HG03571 (cell line): Measurements from ENCODE around the gene USP15.

Source experiments
- ATAC-seq: cut with Tn5 transposase; IDR thresholded peaks from one replicate; pipeline ENCODE4 v1.9.1; 2021; ENCODE audit not compliant: unreplicated experiment

USP15 gene

DNA sequence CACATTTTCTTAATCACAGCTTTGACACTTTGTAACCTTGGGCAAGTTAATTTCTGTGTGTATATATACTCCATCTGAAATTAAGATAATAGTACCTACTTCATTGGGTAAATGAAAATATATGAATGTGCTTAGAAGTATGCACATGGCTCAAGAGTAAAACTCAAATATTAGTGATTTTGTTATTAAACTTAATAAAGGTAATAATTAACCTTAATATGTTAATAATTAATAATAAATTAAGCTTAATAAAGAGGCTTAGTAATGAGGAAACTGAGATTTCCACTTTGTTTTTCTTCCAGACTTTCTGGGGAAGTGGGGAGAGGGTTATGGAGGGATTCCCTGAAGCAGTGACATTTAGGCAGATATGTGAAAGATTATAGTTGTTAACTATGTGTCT is 19.8 kb downstream of the USP15 start:
- no peak for ATAC-seq

DNA sequence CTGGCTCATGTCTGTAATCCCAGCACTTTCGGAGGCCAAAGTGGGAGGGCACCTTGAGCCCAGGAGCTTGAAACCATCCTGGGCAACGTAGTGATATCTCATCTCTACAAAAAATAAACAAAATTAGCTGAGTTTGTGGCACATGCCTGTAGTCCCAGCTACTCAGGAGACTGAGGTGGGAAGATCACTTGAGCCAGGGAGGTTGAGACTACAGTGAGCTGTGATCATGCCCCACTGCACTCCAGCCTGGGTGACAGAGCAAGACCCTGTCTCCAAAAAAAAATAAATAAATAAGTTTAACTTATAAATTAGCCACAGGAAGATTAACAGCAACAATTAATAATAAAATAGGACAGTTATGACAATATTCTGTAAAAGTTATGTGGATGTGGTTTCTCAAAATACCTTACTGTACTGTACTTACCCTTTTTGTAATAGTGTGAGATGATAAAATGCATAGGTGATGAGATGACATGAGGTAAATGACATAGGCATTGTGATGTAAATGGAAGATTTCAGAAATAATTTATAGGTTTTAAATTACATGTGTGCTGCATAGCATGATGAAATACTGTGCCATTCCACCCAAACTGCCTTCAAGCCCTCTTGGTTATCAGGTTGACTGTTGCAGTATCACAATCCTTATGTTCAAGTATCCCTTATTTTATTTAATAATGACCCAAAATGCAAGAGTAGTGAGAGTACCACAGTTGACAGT is 22.0 kb downstream of the USP15 start:
- no peak for ATAC-seq

DNA sequence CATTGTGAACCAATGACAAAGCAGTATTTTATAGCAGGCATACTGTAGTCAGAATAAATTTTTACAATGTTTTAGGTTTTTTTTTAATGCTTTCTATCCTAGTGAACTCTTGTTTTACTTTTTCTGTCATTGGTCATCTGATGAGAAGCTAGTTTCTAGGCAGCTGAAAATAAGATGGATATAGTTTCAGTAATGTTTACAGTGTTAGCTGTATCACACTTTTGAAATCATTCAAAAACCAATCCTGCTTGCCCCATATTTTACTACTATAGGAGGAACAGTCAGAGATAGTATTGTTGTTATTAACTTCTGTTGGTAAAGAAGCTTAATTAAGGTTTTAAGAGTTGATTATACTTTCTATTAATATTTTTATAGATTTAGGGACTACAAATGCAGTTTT is 24.5 kb downstream of the USP15 start:
- ATAC-seq: no peak

DNA sequence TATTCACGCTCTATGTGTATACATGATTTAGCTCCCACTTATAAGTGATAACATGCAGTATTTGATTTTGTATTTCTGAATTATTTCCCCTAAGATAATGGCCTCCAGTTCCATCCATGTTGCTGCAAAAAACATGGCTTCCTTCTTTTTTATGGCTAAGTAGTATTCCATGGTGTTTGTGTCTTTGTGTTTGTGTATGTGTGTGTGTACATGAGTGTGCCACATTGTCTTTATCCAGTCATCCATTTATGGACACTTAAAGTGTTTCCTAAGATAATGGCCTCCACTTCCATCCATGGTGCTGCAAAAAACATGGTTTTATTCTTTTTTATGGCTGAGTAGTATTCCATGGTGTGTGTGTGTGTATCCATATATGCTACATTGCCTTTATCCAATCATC is 25.1 kb downstream of the USP15 start:
- no peak for ATAC-seq

DNA sequence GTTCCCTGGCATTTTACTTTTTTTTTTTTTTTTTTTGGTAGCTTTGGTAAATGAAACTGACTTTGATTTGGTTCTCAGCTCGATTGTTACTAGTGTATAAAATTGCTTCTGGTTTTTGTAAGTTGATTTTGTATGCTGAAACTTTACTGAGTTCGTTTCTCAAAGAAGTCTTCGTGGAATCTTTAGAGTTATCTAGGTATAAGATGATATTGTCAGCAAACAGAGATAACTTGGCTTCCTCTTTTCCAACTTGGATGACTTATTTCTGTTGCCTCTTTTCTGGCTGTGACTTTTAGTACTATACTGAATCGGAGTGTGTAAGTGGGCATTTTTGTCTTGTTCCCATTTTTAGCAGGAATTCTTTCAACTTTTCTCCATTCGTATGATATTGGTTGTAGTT is 28.1 kb downstream of the USP15 start:
- no peak for ATAC-seq

DNA sequence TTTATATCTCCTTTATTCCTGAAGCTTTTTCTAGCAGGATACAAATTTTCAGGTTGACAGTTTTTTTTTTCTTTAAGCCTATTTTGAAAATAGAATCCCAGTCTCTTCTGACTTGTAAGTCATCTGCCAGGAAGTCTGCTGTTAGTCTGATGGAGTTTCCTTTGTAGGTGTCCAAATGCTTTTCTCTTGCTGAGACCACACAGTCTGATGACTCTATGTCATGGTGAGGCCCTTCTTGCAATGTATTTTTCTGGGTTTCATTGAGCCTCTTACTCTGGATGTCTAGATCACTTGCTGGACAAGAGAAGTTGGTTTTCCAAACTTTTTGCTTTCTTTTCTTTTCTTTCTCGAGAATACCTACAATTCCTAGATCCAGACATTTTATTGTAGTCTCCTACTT is 30.6 kb downstream of the USP15 start:
- ATAC-seq: no peak

DNA sequence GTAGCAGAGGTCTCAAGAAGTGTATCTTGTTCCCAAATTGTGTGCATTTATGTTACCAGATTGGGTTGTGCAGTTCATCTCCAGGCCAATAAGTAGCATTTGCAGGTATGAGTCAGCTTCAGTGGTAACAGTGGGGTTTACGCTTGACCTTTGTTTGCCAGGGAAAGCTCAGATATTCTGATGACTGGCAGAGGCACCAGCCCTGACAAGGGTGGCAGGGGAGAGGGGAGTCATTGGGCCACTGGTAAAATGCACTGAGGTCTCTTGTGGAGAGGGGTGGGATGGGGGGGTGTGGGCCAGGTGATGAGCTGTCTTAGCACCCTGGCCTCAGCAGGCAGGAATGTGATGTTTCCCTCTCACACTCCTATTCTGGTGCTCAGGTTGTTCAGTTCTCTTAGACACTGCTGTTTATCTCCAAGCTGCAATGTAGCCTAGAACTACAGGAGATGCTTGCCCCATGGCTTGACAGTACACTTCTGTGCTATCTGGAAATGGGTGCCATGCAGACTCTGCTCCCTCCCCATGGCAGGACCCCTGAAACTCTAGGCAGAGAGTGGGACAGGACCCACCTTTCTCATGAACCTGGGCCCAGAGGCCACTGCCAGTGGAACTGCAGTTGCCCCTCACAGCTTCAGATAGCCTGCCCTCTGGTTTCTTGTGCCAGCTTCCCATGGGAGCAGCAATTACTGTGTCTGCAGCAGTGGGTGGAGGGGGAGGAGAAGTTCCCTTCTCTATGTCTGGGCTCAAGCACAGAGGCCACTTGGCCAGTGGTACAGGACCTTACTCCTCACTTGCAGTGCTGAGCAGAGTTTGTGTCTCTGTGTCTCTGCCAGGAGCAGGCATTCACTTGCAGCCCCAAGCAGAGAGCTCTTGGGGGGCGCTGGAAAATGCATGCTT is 31.9 kb downstream of the USP15 start:
- no peak for ATAC-seq

DNA sequence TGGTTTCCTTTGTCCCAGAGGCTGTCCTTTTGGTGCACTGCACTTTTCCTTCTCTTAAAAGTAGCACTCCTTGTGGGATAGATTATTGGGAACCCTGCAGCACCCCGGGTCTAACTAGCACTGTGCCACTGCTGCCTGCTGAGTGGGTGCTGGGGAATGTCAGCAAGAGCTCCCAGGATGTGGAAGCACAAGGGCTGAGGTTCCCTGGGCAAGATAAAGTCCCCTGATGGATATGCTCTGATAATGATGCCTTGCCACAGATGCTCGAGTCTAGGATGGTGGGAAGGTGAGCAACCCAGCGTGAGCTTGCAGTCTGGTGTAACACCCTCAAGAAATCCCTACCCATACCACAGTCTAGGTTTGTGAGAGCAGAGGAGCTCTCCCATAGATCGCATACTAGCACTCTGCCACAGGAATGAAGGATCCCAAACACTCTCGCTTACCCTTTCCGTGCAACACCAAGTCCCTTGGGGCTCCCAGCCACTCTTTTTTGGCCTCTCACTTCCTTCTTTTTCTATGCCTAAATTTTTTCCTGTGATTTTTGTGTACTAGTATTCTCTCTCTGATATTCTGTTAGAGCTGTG is 32.6 kb downstream of the USP15 start:
- no peak for ATAC-seq

DNA sequence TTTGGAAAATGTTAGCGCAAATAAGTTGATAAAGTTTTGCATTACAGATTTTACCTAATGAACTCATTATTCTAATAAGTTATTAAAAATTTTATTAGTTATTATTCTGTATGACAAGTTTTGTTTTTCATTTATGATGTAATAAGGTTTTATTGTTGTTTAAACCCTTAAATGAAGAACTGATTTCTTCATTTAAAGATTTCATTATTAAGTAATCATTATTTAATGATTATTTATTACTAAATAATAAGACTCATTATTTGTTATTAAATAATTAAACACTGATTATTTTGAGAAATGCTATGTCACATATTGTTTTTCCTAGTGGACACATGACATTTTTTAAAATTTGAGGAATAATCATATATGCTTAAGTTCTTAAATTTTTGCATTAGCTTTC is 34.2 kb downstream of the USP15 start:
- no peak for ATAC-seq

DNA sequence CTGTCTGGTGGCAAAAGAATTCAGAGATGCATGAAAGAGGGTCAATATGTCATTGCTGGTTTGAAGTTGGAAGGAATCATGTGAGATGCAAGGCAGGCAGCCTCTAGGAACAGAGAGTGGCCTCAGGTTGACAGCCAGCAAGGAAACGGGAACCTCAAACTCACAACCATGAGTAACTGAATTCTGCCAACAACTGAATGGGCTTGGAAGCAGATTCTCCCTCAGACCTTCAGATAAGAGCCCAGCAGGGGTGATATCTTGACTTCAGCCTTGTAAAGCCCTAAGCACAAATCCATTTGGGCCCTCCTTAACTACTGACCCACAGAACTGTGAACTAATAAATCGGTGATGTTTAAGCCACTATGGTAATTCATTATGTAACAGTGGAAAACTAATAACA is 35.8 kb downstream of the USP15 start:
- ATAC-seq: no peak

DNA sequence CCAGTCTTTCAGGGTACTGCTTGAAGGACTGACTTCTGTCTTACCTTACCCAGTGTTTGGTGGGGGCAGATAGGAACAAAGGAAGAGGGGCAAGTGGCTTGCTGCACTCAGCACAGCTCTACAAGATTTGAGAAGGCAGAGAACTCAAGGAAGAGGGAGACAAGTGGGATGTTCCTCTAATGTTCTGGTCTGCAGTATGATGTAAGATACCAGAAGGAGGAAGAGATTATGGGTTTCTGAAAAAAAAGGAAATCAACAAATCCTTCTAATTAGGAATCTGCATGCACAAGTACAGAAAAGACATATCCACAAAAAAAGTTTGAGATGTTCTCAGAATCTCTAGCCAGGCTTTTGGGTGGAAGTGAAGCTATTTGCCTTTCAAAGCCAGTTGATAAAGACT is 37.1 kb downstream of the USP15 start:
- ATAC-seq: no peak

DNA sequence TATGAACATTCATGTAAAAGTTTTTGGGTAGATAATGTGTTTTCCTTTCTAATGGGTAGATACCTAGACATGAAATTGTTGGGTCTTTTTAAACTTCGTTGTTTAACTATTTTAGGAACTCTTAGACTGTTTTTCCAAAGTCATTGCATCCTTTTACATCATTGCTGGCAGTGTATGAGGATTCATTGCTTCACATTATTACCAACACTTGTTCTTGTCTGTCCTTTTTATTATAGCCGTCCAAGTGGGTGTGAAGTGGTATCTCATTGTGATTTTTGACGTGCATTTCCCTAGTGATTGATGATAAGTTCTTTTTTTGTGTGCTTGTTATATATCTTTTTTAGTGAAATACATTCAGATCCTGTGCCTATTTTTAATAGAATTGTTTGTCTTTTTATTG is 39.4 kb downstream of the USP15 start:
- no peak for ATAC-seq

DNA sequence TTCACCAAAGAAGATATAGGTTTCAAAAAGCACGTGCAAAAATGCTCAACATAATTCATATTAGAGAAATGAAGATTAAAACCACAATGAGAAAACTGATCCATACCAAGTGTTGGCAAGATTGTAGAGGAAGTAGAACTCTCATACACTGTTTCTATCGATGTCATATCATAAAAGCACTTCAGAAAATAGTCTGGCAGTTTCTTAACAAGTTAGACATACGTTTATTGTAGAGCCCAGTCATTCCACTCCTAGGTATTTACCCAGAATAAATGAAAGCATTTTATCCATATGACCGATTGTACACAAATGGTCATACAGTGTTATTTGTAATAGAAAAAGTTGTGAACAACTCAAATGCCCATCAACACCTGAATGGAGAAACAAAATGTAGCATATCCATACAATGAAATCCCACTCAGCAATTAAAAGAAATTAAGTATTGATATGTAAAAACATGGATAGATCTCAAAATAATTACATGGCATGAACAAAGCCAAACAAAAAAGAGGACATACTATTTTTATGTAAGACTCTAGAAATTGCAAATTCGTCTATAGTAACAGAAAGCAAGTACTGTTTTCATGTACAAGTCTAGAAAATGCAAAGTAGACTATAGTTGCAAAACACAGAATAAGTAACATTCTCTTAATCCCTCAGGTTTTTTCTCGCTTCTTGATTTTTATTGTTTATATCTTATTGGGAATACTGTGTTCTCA is 41.0 kb downstream of the USP15 start:
- ATAC-seq: no peak

DNA sequence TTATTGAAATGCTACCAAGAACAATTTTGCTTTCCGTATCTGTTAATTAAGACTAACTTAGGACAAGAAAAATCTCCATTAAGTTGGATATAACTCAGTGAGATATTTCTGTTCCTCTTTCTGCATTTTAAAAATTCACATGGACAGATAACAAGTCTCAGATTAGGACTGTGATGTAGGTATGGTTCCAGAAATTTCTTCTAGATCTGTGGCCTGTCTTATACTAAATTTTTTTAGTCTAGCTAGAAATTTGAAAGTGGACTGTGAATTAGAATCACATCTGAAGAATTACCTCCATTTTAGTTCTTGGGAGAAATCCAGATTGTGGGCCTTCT is 41.6 kb downstream of the USP15 start:
- no peak for ATAC-seq

DNA sequence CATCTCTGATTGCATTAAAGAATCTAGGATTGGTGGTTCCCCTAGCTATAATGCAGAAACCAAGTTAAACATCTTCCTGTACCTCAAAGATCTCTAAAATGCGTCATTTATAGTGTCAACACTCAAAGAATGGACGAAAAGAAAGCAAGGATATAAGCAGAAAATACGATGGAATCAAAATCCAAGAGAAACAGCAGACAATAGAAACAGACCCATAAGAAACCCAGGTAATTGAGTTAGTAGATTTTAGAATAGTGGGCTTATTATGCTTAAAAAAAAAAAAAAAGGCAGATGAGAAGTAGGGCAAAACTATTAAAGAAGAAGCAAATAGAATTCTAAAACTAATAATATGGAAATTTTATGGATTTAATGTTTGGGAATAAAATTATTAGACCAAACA is 44.4 kb downstream of the USP15 start:
- no peak for ATAC-seq

DNA sequence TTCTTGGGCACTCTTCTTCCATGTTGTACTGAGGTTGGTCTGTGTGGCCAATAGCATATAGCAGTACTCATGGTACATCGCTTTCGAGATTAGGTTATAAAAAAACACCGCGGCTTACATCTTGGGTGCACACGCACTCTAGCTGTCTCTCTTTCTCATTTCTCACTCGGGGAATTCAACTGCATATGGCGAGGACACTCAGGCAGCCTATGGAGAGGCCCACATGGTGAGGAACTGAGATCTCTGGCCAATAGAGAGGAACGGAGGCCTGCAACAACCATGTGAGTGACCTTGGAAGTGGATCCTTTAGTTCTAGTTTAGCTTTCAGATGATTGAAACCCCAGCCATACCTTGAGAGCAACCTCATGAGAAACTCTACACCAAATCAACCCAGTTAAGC is 45.6 kb downstream of the USP15 start:
- ATAC-seq: no peak

DNA sequence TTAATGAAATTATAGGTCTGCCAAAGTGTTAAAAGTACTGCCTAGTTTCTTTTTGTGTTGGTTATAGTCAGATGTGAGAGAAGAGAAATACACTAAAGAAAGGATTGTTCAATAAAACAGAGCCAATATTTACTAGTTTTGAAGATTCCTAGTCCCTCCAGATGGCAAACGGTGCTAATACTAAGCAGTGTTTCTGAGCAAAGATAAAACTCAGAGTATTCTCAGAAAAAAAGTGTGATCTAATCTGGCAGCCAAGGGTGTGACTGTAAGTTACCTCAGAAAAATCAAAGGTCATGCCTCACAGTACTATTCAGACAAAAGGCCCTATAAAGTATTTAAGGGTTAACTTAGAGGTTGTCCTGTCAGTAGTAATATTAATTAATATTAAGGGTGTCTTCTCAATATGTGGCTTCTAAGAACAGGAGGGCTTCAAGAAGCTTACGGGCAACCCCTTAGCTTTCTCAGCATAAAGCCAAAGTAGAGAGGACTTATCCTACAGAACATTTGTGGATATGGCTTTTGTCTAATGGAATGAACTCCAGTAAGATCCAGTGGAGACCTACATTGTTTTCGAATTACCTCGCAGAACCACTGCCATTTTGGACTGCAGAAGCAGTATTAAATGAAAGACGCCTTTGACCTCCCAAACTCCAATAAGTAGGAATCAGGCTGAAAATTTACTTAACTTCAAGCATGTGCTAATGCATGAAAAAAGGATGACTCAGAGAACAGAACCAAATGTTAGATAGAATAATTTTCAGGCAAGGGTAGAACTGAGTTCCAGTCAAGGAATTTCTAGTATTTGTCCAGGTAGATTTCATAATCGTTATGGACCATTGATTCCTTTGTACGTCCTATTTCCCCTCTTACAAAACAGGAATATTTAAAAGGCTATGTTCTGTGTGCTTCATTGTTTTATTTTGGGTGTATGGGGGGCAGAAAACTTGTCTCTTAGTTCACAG is 46.6 kb downstream of the USP15 start:
- no peak for ATAC-seq

DNA sequence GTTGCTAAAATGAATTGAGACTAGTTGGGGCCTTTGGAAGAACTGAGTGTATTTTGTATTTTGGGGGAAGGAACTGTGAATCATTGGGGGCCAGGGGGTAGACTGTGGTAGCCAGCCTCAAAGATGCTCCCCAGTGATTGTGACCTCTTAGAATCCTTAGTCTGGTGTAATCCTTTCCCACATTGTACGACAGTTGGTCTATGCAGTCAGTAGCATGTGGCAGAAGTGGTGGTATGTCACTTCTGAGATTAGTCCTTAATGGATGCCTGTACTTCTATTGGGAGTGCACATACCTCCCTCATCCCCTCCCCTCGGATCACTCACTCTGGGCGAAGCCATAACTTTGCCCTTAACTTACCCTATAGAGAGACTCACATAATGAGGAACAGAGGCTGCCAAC is 48.0 kb downstream of the USP15 start:
- no peak for ATAC-seq

DNA sequence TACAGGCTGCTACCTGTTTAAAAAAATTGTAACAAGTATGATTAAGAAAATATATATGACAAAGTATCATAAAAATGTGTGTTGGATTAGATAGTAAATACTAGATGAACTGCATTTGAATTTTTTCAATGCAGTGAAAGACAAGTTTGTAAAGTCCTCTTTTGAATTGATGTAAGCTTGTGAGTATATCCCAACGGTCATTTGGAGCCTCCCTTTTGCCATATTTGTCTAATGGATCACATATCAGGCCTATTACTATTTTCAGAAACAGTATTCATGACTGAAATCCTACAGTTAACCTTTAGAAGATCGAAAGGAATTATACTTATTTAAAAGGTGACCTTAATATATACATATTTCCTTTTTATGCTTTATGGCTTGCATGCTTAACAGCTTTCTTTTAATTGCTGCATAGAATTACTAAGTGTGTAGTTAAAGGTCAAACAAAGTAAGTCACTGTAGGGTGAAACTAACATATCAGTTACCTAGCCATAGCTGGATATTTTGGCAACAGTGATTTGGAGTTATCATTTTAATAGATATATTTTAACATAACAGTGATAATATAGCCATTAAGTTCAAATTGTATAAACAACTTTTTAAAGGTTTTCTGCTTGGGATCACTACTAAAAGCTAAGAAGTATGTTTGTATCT is 53.6 kb downstream of the USP15 start:
- no peak for ATAC-seq

DNA sequence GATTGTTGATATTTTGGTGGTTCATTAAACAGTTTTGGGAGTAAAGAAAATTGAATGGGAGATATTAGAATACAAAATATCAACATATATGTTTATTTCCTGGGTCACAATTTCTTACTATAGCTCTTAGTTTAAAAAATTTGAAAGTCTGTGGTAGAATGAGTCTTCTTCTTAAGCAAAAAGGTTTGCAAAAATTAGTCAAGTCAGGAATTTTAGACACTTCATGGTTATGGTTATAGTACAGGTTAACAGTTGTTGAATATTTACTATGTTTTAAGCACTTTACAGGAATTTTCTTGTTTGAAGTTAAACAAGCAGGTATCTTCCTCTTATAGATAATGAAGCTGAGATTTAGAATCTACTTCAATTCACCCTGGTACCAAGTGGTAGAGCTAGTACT is 56.8 kb downstream of the USP15 start:
- ATAC-seq: no peak
